ENCODE data around the gene DDRGK1.
"Not testable (repeated sequence)": the region's sequence is repeated elsewhere in the genome, so short reads cannot be mapped to it uniquely, and the experiment has no call there.

The DDRGK1 gene

DNA sequence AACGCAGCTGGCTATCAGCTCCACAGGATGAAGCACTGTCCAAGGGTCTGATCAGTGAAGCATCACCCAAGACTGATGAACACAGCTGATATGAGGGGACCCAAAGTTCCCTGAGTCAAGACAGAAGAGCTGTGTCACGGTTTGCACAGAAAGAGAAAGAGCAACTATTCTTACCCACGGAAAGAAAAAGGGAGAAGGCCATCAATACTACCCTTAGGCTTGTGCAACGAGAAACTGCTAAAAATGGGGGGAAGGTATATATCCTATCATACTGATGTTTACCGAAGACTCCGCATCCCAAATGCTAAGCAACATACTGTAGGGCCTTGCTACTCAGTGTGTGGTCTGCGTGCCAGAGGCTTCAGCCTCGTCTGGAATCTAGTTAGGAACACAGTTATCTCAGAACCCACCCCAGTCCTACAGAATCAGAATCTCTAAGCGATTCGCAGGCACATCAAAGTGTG is 45.5 kb downstream of the DDRGK1 start:
- H3K36me3 Mint-ChIP-seq = peaks cover 8% of the 10 kb centered on the region
- H3K4me1 Mint-ChIP-seq = peaks cover 49% of the 10 kb centered on the region
- no peaks in the 10 kb centered on the region for H3K9me3 Mint-ChIP-seq
- peak overlapping the region; percentile 93 for H3K4me3 Mint-ChIP-seq
- peak overlapping the region; percentile 96 for H3K27ac Mint-ChIP-seq
- H3K27me3 Mint-ChIP-seq = no peaks in the 10 kb centered on the region
- no peak for ATAC-seq

- Mint-ChIP-seq H3K4me3 (peak overlapping the region; percentile 67), H3K9me3 (no peaks in the 10 kb centered on the region), H3K27me3 (no peaks in the 10 kb centered on the region), H3K4me1 (peaks cover 59% of the 10 kb centered on the region), H3K27ac (peak overlapping the region; percentile 96), H3K36me3 (peaks cover 12% of the 10 kb centered on the region)
- no peak for ATAC-seq
Measured at GRCh38 chr20:3157817-3158216, 46.7 kb downstream of the DDRGK1 start.

- Mint-ChIP-seq H3K9me3 (no peaks in the 10 kb centered on the region), H3K4me1 (peaks cover 67% of the 10 kb centered on the region), H3K36me3 (peaks cover 12% of the 10 kb centered on the region), H3K4me3 (peak overlapping the region; percentile 67), H3K27me3 (no peaks in the 10 kb centered on the region), H3K27ac (peak overlapping the region; percentile 96)
- peak; percentile 88 for ATAC-seq
Measured at GRCh38 chr20:3156811-3157619, 47.5 kb downstream of the DDRGK1 start.

DNA sequence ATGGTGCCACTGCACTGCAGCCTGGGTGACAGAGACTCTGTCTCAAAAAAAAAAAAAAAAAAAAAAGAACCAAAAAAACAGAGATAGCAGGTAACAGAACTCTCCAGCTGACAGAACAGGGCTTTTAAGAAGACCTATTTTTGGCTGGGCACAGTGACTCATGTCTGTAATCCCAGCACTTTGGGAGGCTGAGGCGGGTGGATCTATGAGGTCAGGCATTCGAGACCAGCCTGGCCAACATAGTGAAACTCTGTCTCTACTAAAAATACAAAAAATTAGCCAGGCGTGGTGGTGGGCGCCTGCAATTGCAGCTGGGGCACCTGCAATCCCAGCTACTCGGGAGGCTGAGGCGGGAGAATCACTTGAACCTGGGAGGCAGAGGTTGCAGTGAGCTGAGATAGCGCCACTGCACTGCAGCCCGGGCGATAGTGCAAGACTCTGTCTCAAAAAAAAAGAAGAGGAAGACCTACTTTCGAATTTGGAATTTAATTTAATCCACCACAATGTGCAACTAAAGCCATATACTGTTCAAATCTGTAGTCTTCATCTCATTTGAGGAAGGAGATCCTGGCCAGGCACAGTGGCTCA is 52.3 kb downstream of the DDRGK1 start:
- H3K4me1 Mint-ChIP-seq = peaks cover 61% of the 10 kb centered on the region
- not testable (repeated sequence) for ATAC-seq, H3K9me3 Mint-ChIP-seq, H3K27ac Mint-ChIP-seq, H3K4me3 Mint-ChIP-seq, H3K27me3 Mint-ChIP-seq
- peaks cover 27% of the 10 kb centered on the region for H3K36me3 Mint-ChIP-seq

DNA sequence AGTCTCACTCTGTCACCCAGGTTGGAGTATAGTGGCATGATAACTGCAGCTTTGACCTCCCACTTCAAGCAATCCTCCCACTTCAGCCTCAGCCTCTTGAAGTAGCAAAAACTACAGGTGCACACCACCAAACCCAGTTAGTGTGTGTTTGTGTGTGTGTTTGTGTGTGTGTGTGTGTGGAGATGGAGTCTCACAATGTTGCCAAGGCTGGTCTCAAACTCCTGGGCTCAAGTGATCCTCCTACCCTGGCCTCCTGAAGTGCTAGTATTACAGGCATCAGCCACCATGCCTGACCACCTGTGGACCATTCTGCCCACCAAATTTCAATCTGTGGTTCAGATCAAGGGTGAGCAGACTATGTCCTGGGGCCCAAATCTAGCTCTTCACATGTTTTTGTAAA is 53.6 kb downstream of the DDRGK1 start:
- H3K9me3 Mint-ChIP-seq = no peaks in the 10 kb centered on the region
- peaks cover 48% of the 10 kb centered on the region for H3K4me1 Mint-ChIP-seq
- no peak for ATAC-seq
- H3K4me3 Mint-ChIP-seq = no peak overlapping the region
- H3K36me3 Mint-ChIP-seq = peaks cover 35% of the 10 kb centered on the region
- no peaks in the 10 kb centered on the region for H3K27me3 Mint-ChIP-seq
- peak overlapping the region; percentile 14 for H3K27ac Mint-ChIP-seq

DNA sequence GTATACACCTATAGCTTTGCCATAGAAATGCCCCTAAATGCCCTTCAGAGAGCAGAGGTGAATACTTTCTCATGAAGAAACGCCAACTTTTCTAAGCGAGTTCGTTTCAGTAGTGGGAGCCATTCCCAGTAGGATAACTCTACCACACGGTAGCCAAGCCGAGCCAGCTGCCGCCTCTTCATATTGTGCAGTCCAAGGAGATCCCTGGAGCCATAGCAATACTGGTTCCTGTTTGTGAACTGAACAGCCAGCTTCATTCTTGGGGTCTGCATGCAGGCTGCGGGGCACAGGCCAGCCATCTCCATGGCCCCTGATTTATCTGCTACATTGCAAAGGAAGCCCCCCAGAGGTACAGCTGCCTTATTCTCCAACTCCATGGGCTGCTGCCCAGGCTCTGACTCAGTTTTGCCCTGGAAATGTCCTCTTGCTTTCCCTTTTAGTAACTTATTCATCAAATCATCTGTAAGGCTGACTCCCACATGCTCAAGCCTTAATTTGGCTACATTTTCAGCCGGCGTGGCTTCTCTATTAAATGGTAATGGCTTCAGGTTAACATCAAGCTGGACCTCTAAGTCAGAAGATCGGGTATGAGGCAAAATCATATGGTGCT is 57.6 kb downstream of the DDRGK1 start:
- no peak overlapping the region for H3K4me3 Mint-ChIP-seq
- H3K27me3 Mint-ChIP-seq = no peaks in the 10 kb centered on the region
- H3K27ac Mint-ChIP-seq = no peak overlapping the region
- no peaks in the 10 kb centered on the region for H3K9me3 Mint-ChIP-seq
- peaks cover 17% of the 10 kb centered on the region for H3K4me1 Mint-ChIP-seq
- peaks cover 34% of the 10 kb centered on the region for H3K36me3 Mint-ChIP-seq
- ATAC-seq = no peak

GRCh38 chr20:3141757-3142156 is 62.7 kb downstream of the DDRGK1 start:
- Mint-ChIP-seq H3K4me3 (no peak overlapping the region), H3K4me1 (peaks cover 14% of the 10 kb centered on the region), H3K36me3 (peaks cover 23% of the 10 kb centered on the region), H3K27ac (no peak overlapping the region), H3K27me3 (no peaks in the 10 kb centered on the region), H3K9me3 (no peaks in the 10 kb centered on the region)
- no peak for ATAC-seq

All from stimulated activated memory B cell treated with anti-CD40 and anti-IgM and Interleukin-4, amounts not matched to agents 10 μg/mL and 1 μg/mL and 100 μg/mL, for 72 hours (primary cell).